Transverse colon (tissue), 4 donors: Measurements from ENCODE around the gene PDK3. TPM values are rescaled to one million over a fixed set of nuclear protein-coding genes. Genes with fewer than 3 reads are reported as not detected.

Experiments
- DNase-seq: peaks from one replicate; pipeline ENCODE4 v3.0.0-alpha.2; 2019
- H3K27ac ChIP-seq, 4 donors: fragments of 200-600 bp; sonication (generic); 2 replicates each; pipeline ENCODE4 v1.5.1; 2016 to 2018; ENCODE audit warnings: inconsistent platforms in 4 of 4
- H3K27me3 ChIP-seq: fragments of 200-600 bp; sonication (generic); 2 replicates; pipeline ENCODE4 v1.5.1; 2017; ENCODE audit warnings: inconsistent platforms
- H3K36me3 ChIP-seq, 4 donors: fragments of 200-600 bp; sonication (generic); 2 replicates each; pipeline ENCODE4 v1.5.1; 2017 to 2019; ENCODE audit warnings: inconsistent platforms in 4 of 4
- H3K4me1 ChIP-seq, 4 donors: fragments of 200-600 bp; sonication (generic); 2 replicates each; pipeline ENCODE4 v1.5.1; 2017 to 2020; ENCODE audit warnings: inconsistent platforms in 4 of 4
- H3K4me3 ChIP-seq, 4 donors: fragments of 200-600 bp; sonication (generic); 1 replicate in 1 of 4; 2 replicates in 3 of 4; pipeline versions ENCODE4 v1.5.1 to v1.6.1; 2017 to 2019; ENCODE audit warnings: inconsistent platforms in 4 of 4
- H3K9me3 ChIP-seq, 2 donors: fragments of 200-600 bp; sonication (generic); 2 replicates each; pipeline ENCODE4 v1.5.1; 2017 to 2019; ENCODE audit warnings: inconsistent platforms in 2 of 2
- EP300 ChIP-seq: sonication (generic); formaldehyde crosslinking; IDR thresholded peaks from one replicate; pipeline ENCODE4 v1.6.1; 2017; ENCODE audit warnings: antibody characterized with exemption, low read depth
- POLR2A ChIP-seq: fragments of 450-650 bp; IDR thresholded peaks from one replicate; pipeline ENCODE4 v1.6.1; 2016; ENCODE audit warnings: antibody characterized with exemption, mild to moderate bottlenecking, moderate library complexity
- POLR2AphosphoS5 ChIP-seq, 3 donors: sonication (generic); formaldehyde crosslinking; IDR thresholded peaks; one replicate each; pipeline ENCODE4 v1.6.1; 2016; ENCODE audit warnings: antibody characterized with exemption in 3 of 3
- WGBS, 2 donors: methylation state at CpG; one replicate each; pipeline ENCODE4 v1.1.5; 2018; ENCODE audit warnings: low coverage in 1 of 2; 5-methylcytosine and 5-hydroxymethylcytosine counted together
- in situ Hi-C, 4 donors: fragments of 200-750 bp; cut with MboI; loops; one replicate each; pipeline versions ENCODE4 v1.15.0 to v1.15.1; 2017; ENCODE audit warnings: low sequenced_read_pairs in 3 of 4, low pct_ligation_motif_present in 1 of 4, low pct_unique_long_range_greater_than_20kb in 1 of 4
- intact Hi-C: fragments of 100-400 bp; cut with DNase I; formaldehyde crosslinking; loops from one replicate; pipeline ENCODE4 v1.15.1; 2023; ENCODE audit warnings: low total_unique reads
- total RNA-seq, 4 donors: library from RNA; depleted of rRNA; stranded (reverse); fragments of >200 nt; gene quantifications; one replicate each; pipeline ENCODE4 v1.1.0, GENCODE V29; 2016
- TF ChIP-seq, protein P1 (sequence below), 5 experiments: fragments of 200-600 bp in 3 of 5; fragments of 450-650 bp in 2 of 5; sonication (generic) in 3 of 5; IDR thresholded peaks; 1 replicate in 2 of 5; 2 replicates in 3 of 5; pipeline ENCODE4 v1.5.1; 2016 to 2017; ENCODE audit warnings: antibody characterized with exemption in 5 of 5, inconsistent platforms in 3 of 5, mild to moderate bottlenecking in 2 of 5, moderate library complexity in 1 of 5

PDK3 gene
- total RNA-seq, 4 donors from 2014 or later = 9.4 to 36.8 (median 27.0) TPM

- H3K4me1 ChIP-seq = peaks cover 9 to 23% (median 16%) of the 10 kb centered on the region in 4 donors
- TF ChIP-seq EP300 = no peak
- TF ChIP-seq POLR2A = no peak
- TF ChIP-seq, protein P1, sequence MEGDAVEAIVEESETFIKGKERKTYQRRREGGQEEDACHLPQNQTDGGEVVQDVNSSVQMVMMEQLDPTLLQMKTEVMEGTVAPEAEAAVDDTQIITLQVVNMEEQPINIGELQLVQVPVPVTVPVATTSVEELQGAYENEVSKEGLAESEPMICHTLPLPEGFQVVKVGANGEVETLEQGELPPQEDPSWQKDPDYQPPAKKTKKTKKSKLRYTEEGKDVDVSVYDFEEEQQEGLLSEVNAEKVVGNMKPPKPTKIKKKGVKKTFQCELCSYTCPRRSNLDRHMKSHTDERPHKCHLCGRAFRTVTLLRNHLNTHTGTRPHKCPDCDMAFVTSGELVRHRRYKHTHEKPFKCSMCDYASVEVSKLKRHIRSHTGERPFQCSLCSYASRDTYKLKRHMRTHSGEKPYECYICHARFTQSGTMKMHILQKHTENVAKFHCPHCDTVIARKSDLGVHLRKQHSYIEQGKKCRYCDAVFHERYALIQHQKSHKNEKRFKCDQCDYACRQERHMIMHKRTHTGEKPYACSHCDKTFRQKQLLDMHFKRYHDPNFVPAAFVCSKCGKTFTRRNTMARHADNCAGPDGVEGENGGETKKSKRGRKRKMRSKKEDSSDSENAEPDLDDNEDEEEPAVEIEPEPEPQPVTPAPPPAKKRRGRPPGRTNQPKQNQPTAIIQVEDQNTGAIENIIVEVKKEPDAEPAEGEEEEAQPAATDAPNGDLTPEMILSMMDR (IDR thresholded peaks at IDR 0.05) = no peak
- no peak for TF ChIP-seq POLR2AphosphoS5 (IDR thresholded peaks at IDR 0.05)
- no peaks in the 10 kb centered on the region for H3K36me3 ChIP-seq
- peak overlapping the region; percentile 59 to 84 (median 75) for H3K27ac ChIP-seq
- H3K4me3 ChIP-seq = no peak overlapping the region
- no peak for DNase-seq
- no peaks in the 10 kb centered on the region for H3K27me3 ChIP-seq
- in situ Hi-C loops = no loop called here
- intact Hi-C loops = no loop called here
- no peaks in the 10 kb centered on the region for H3K9me3 ChIP-seq
- WGBS, 2 donors = 57% methylated on average over 4 of the region's 4 CpGs; no CpG with 5 or more reads in 1 of the 2 donors
Measured at GRCh38 chrX:24428516-24428915, 36.6 kb upstream of the PDK3 start.

- Histone ChIP-seq H3K27ac (no peak overlapping the region), H3K36me3 (no peaks in the 10 kb centered on the region), H3K4me3 (no peak overlapping the region), H3K4me1 (no peaks in the 10 kb centered on the region), H3K9me3 (no peaks in the 10 kb centered on the region), H3K27me3 (no peaks in the 10 kb centered on the region)
- in situ Hi-C loops (no loop called here), intact Hi-C loops (no loop called here)
- TF ChIP-seq, protein P1 (IDR thresholded peaks at IDR 0.05) = no peak
- TF ChIP-seq EP300 (no peak), POLR2AphosphoS5 (IDR thresholded peaks at IDR 0.05) (no peak), POLR2A (no peak)
- DNase-seq = no peak
Measured at GRCh38 chrX:24435060-24435459, 30.0 kb upstream of the PDK3 start.

GRCh38 chrX:24443918-24444317 is 21.2 kb upstream of the PDK3 start:
- no peak for DNase-seq
- H3K27me3 ChIP-seq = no peaks in the 10 kb centered on the region
- H3K4me1 ChIP-seq = no peaks in the 10 kb centered on the region
- 50% methylated on average over 4 of the region's 4 CpGs; no CpG with 5 or more reads in 1 of the 2 donors for WGBS, 2 donors
- H3K9me3 ChIP-seq = no peaks in the 10 kb centered on the region
- no peaks in the 10 kb centered on the region for H3K36me3 ChIP-seq
- intact Hi-C loops (no loop called here), in situ Hi-C loops (no loop called here)
- TF ChIP-seq POLR2AphosphoS5 (IDR thresholded peaks at IDR 0.05) (no peak), EP300 (no peak), POLR2A (no peak)
- TF ChIP-seq, protein P1 (IDR thresholded peaks at IDR 0.05) = no peak
- H3K27ac ChIP-seq = no peak overlapping the region
- no peak overlapping the region for H3K4me3 ChIP-seq

DNA sequence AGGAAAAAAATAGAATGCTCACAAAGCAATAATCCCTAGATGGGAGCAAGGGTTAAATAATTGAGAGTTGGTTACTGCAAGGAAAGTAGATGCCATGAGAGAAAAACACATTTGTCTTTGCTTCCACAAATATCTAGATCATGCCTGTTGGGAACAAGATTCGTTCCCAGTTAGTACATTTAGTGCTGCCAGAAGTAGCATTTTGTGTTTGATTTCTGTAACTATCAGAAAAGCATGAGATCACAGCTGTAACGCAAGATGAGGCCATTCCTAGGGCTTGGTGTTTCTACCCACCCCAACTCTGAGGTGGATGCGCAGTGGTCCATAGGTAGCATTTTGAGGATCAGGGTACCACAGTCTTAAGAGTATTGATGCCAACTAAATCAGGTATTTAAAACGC is 20.4 kb upstream of the PDK3 start:
- no peak overlapping the region for H3K4me3 ChIP-seq
- no peaks in the 10 kb centered on the region for H3K27me3 ChIP-seq
- no peak overlapping the region for H3K27ac ChIP-seq
- no peak for DNase-seq
- WGBS, 2 donors = 84 to 93% methylated on average over 3 to 4 of the region's 4 CpGs
- intact Hi-C loops (no loop called here), in situ Hi-C loops (no loop called here)
- no peaks in the 10 kb centered on the region for H3K36me3 ChIP-seq
- no peaks in the 10 kb centered on the region for H3K9me3 ChIP-seq
- no peak for TF ChIP-seq POLR2AphosphoS5 (IDR thresholded peaks at IDR 0.05)
- H3K4me1 ChIP-seq = no peaks in the 10 kb centered on the region

GRCh38 chrX:24448762-24449250 is 16.3 kb upstream of the PDK3 start:
- DNase-seq = no peak
- in situ Hi-C loops = no loop called here
- Histone ChIP-seq H3K27ac (no peak overlapping the region), H3K9me3 (no peaks in the 10 kb centered on the region), H3K4me1 (no peaks in the 10 kb centered on the region), H3K27me3 (no peaks in the 10 kb centered on the region), H3K4me3 (no peak overlapping the region), H3K36me3 (no peaks in the 10 kb centered on the region)
- intact Hi-C loops = no loop called here
- 73% methylated on average over 2 to 3 of the region's 3 CpGs for WGBS, 2 donors
- TF ChIP-seq EP300 = no peak
- TF ChIP-seq POLR2A = no peak
- TF ChIP-seq, protein P1 (IDR thresholded peaks at IDR 0.05) = no peak
- no peak for TF ChIP-seq POLR2AphosphoS5 (IDR thresholded peaks at IDR 0.05)
